ENCODE measurements around the gene TMEM219.
"Not testable (repeated sequence)": the region's sequence is repeated elsewhere in the genome, so short reads cannot be mapped to it uniquely, and the experiment has no call there.

The TMEM219 gene

DNA sequence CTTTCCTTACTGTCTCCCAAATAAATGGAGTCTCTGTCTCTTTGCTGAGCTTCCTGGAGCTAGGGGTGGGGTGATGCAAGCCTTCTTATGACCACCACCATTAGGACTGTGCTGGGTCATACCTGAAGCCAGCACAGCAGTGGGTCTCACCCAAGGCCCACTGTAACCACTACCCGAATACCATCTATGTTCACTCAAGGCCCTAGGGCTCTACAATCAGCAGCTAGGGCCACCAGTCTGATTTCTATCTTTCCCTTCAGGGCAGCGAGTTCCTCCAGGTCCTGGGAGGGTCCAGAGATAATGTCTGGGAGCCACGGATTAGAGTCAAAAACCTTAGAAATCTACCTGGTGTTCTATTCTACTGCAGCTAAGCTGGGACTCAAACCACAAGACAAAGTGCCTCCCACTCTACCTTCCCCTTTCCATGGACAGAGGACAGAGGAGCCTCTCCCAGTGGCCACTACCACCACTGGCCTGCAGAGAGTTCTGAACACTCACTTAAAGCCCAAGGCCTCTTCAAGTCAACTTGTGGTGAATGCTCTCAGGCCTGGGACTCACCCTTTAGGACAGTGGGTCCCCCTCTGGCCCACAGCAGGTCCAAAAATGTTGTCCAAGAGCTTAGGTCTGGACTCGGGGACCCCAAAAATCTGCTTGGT, 10.9 kb upstream of the TMEM219 start:
- DNase-seq (ENCODE audit: extremely low read depth in 1 of 2, low read depth in 1 of 2), result no peak

DNA sequence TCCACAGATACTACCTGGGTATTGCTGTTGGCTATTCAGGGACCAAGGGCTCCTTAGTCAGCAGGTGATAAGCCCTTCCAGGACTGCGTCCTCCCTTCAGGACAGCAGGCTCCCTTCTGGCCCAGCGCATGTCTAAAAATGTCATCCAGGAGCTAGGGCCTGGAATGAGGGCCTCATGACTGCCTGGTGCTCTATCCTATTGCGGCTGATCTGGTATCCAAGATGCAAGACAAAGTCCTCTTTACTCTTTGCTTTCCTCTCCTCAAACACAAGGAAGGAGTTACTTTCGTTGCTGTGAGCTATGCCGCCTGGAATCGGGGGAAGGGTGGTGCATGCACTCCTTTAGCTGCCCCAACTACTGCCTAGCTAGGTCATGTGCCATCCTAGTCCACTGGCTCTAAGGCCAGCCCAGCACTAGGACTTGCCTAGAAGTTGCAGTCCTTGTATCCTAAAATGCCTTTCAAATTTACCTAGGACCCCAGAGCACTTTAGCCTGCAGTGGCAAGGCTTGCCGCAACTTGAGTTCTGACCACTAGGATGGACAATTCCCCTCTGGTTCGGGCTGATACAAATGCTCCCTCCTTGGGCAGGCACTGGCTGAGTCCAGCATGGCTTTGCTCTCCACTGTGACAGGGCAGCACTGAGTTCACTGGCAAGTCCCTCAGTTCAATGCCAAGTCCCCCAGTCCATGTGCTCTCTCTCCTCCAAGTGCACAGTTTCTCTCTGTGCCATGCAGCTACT, 10.1 kb upstream of the TMEM219 start:
- no peak for DNase-seq (ENCODE audit: extremely low read depth in 1 of 2, low read depth in 1 of 2)

DNA sequence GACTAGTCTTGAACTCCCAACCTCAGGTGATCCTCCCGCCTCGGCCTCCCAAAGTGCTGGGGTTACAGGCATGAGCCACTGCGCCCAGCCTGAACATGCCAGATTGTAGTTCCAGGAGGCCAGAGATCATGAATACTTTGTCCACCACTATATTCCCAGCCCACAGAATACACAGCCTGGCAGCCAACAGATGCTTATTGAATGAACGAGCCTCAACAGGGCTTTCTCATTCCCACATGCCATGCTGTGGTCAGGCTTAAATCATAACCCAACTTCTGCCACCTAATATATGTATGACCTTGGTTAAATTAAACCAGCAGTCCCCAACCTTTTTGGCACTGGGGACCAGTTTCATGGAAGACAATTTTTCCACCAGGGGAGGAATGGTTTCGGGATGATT, 3.1 kb upstream of the TMEM219 start:
- no peak for DNase-seq (ENCODE audit: extremely low read depth in 1 of 2, low read depth in 1 of 2)

DNA sequence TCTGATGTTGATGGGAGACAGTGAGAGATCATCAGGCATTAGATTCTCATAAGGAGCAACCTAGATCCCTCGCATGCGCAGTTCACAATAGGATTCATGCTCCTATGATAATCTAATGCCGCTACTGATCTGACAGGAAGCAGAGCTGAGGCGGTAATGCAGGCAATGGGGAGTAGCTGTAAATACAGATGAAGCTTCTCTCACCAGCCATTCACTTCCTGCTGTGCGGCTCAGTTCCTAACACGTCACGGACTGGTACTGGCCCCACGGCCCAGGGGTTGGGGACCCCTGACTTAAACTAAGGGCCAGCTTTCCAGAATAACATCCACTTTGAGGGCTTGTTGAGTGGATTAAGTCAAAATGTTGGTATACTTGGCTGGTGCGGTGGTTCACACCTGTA, 2.6 kb upstream of the TMEM219 start:
- DNase-seq (ENCODE audit: extremely low read depth in 1 of 2, low read depth in 1 of 2), result no peak

DNA sequence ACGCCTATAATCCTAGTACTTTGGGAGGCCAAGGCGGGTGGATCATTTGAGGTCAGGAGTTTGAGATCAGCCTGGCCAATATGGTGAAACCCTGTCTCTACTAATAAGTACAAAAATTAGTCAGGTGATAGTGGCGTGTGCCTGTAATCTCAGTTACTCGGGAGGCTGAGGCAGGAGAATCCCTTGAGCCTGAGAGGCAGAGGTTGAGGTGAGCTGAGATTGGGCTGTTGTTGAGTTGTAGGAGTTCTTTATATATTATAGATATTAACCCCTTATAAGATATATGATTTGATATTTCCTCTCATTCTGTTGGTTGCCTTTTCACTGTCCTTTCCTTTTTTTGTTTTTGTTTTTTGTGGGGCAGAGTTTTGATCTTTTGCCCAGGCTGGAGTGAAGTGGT, 2.1 kb upstream of the TMEM219 start:
- DNase-seq (ENCODE audit: extremely low read depth in 1 of 2, low read depth in 1 of 2), result not testable (repeated sequence)

DNA sequence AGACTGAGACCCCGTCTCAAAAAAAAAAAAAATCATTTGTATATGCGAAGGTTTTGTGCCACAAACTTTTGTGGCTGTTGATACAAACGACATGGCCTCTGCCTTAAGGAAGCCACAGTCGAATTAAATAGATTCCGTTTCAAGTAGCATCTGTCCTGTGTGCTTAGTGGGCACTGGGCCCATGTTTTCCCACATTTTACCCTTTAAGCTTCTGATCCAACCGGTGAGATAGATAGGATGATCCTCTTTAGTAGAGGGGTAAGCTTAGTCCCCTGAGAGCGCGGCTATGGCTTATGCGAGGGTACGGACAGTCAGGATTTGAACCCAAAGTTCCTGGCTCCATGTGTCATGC, 776 bp upstream of the TMEM219 start:
- no peak for DNase-seq (ENCODE audit: extremely low read depth in 1 of 2, low read depth in 1 of 2)

DNA sequence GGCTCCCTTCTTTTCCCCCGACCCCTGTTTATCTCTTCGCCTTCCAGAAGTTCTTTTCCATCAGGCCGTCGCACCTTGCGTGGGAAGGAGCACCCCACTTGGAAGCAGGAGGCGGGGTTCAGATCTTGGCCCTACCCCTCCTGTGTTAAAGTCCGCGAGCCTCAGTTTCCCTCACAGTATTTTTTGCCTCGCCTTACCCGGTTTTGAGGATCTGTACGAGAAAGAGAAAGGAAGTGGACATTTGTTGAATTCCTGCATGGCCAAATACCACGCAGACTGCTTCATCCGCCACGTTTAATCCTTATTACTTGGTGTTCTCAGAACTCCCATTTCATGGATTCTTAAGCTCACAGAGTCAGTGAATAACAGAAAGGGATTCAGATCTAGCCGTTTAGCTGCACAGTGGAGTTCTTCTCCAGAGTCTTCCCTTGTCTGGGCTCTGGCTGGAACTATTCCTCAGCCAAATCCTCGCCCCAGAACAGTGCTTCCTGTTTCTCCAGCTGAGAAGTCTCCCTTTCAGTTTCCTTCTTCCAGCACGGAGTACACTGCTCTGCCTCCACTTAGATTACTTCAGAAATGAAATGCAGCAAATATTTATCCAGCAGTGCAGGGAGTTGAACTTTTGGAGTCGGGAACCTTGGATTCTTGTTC, 590 bp downstream of the TMEM219 start:
- no peak for DNase-seq (ENCODE audit: extremely low read depth in 1 of 2, low read depth in 1 of 2)

DNA sequence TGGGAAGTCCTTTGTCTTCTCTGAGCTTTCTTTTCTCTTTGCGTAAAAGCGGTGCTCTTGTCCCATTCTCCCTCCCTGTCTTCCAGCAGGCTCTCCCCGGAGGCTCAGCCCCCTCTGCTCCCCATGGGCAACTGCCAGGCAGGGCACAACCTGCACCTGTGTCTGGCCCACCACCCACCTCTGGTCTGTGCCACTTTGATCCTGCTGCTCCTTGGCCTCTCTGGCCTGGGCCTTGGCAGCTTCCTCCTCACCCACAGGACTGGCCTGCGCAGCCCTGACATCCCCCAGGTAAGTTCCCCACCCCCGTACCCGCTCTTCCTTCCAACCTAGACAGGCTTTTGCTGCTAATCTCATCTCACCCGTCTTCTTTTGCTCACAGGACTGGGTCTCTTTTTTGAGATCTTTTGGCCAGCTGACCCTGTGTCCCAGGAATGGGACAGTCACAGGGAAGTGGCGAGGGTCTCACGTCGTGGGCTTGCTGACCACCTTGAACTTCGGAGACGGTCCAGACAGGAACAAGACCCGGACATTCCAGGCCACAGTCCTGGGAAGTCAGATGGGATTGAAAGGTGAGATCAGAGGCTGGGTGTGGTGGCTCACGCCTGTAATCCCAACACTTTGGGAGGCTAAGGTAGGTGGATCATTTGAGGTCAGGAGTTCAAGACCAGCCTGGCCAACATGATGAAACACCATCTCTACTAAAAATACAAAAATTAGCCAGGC, 1.3 kb downstream of the TMEM219 start:
- DNase-seq (ENCODE audit: extremely low read depth in 1 of 2, low read depth in 1 of 2), result no peak

DNA sequence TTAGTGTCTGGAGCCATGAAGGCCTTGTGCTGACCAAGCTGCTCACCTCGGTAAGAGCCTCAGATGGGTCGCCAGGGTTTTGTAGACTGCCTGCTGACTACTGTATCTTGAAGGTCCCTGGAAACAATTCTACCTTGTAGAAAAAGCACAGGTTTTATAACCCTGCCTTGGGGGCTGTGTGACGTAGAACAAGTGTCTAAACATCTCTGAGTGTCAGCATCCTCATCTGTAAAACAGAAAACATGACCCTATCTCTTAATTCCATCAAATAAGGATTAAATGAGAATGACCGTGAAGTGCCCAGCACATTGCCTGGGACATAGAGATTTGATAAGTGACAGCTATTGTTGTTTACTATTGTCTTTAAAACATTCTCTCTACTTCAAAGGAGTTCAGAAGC, 6.3 kb downstream of the TMEM219 start:
- DNase-seq (ENCODE audit: extremely low read depth in 1 of 2, low read depth in 1 of 2), result no peak

DNA sequence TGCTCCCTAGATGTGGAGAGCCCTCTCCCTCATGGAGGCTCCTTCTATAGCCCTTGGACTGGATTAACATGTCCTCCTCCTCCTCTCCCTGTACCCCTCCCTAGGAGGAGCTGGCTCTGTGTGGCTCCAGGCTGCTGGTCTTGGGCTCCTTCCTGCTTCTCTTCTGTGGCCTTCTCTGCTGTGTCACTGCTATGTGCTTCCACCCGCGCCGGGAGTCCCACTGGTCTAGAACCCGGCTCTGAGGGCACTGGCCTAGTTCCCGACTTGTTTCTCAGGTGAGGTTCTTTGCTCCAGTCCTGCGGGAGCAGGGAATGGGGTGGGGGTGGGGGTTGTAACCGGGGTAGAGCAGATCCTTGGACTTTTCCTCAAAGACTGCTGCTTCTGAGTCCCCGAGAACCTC, 9.4 kb downstream of the TMEM219 start:
- DNase-seq (ENCODE audit: extremely low read depth in 1 of 2, low read depth in 1 of 2), result no peak

DNA sequence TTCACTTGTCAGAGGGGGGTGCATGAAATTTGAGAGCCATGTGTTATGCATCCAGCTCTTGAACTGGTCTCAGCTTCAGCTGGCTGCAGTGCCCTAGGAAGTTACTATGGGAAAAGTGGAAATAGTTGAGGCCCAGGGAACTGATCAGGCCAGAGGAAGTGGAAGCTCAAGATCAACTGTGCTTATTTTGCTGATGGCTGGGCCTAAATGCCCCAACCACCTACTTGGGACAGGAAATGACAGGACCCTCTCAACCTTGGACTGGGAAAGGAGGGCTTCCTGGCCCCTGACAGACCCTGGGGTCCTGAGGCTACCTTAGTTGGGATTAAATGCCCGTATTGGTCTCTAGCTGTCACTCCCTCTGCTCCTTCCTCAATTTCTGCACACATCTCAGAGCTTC, 10.6 kb downstream of the TMEM219 start:
- DNase-seq (ENCODE audit: extremely low read depth in 1 of 2, low read depth in 1 of 2), result no peak

DNA sequence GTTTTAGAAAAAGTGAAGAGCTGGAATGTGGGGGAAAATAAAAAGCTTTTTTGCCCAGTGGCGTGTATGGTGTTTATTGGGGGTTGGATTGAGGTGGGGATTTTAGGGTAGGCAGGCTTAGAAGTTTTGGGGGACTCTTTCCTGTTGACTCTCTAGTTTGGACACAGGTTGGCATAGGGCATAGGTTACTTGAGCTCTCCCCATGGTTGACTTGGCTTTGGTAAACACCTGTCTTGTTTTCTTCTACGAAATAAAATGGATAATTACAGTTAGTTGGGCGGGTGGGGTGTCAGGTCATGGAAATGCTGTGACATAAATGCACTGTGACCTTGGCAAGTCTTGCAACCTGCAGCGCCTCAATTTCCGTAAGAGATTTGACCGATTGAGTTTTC, 11.1 kb downstream of the TMEM219 start:
- DNase-seq (ENCODE audit: extremely low read depth in 1 of 2, low read depth in 1 of 2), result no peak

DNA sequence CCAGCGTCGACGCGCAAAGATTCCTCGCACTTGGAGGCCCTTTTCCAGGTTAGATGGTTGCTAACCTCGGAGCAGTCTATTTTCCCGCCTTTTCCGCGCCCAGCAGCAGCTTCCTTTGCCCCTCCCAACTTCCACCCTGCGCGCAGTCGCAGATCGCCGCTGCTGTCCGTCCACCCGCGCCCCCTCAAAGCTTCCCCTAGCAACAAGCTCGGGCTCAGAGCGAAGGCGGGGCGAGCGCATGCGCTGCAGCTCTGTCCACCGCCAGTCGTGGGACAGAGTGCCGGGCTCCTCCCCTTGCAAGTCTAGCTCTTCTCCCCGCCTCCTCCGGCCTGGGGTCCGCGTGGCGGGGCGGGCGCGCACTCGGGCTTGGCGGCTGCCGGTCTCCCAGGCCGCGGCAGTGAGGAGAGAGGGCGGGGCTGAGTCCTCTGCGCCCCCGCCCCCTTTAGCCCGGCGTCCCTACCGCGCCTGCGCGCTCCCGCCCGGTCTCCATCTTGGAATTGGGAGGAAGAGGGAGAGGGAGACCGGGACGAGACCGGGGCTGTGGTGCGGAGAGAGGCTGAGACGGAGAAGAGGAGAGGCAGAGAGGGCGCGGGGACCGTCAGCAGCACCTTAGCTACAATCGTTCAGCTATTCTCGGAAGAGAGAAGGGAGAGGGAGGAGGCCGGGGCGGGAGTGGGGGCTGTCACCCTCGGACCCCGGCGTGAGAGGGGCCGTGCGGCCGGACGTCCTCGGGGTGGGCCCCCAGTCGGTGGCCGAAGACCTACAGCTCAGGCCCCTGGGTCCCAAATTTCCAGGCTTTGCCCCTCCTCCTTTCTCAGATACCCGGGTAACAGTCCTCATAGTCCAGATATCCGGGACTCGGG, 11.7 kb downstream of the TMEM219 start, which contains the start of gene TAOK2:
TAOK2 (plus strand) TSS at position 485 of the 863 bp plus-strand sequence. CDS start 3,905 bp downstream, outside the sequence.
- peak; percentile 98 to 99 for DNase-seq (ENCODE audit: extremely low read depth in 1 of 2, low read depth in 1 of 2)

DNA sequence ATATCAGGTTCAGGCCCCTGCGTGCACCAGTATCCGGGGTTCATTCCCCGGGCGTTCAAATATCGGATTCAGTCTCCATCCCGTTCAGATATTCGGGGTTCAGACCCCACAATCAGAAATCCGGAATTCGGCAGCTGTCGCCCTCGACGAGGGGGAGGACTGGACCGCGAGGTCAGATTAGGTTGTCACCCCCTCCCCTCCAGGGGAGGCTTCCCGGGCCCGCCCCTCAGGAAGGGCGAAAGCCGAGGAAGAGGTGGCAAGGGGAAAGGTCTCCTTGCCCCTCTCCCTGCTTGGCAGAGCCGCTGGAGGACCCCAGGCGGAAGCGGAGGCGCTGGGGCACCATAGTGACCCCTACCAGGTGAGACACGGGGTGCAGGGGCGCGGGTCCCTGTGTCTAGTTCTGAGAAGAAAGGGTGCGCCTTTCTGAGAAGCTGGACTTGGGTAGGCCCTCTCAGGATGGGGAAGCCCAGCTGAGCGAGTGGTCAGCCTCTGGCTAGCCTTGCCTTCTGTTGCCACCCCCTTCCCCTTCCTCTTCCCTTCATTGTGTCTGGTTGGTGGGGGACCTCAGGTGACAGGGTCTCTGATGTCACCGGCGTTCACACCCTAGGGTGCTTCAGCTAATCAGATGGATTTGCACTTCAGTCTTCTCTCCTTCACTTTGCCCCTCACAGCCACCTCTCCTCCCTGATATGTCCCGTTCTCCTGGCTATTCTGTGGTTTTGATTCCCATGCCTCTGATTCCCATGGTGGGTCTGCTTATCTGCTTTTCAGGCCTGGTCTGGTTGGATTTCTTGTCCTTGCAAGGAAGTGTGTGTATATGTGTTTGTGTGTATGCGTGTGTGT, 12.6 kb downstream of the TMEM219 start:
- no peak for DNase-seq (ENCODE audit: extremely low read depth in 1 of 2, low read depth in 1 of 2)

DNA sequence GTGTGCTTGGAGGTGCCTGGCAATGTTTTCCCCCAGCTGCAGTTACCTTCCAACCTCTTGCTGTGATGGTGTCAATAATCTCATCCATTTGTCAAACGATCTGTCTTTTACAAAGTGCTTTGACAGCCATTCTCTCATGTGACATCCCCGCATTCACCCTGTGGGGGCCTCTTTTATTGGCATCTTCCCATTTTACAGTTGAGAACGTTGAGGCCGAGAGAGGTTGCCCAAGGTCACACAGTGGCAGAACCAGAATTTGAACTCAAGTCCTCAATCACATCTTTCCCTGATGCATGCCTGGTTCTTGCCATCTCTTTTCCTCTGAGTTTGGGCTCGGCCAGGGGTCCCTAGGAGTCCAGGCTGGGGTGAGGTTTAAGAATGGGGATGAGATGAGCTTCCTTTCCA, 13.3 kb downstream of the TMEM219 start:
- no peak for DNase-seq (ENCODE audit: extremely low read depth in 1 of 2, low read depth in 1 of 2)

DNA sequence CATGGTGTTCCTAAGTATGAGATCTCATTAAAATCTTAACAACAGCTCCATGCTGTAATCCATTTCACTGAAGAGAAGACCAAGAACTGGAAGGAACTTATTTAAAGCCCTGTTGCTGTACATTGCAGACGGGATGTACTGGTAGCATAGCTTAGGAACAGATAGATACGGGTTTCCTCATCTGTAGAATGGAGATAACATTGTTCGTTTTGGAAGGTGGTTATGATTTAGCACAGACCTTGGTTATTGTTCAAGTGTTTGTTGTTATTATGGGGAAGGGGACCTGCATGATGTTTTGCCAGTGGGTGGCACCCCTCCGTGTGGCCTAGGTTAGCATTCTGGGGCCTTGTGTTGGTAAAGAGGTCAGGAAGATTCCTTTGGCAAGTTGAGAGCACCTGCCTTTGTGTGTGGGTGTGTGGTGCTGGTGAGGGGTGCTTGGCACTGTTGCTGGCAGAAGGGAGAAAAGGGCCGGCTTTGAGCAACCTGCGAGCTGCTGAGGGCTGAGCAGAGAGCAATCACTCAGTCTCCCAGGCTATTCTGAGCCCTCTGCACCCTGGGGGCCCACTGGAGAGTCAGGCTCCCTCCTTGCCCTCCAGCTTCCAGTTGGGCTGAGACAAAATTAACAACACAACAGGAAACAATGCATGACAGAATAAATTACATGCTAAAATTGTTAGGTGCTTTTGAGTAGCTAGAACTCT, 14.1 kb downstream of the TMEM219 start:
- no peak for DNase-seq (ENCODE audit: extremely low read depth in 1 of 2, low read depth in 1 of 2)

DNA sequence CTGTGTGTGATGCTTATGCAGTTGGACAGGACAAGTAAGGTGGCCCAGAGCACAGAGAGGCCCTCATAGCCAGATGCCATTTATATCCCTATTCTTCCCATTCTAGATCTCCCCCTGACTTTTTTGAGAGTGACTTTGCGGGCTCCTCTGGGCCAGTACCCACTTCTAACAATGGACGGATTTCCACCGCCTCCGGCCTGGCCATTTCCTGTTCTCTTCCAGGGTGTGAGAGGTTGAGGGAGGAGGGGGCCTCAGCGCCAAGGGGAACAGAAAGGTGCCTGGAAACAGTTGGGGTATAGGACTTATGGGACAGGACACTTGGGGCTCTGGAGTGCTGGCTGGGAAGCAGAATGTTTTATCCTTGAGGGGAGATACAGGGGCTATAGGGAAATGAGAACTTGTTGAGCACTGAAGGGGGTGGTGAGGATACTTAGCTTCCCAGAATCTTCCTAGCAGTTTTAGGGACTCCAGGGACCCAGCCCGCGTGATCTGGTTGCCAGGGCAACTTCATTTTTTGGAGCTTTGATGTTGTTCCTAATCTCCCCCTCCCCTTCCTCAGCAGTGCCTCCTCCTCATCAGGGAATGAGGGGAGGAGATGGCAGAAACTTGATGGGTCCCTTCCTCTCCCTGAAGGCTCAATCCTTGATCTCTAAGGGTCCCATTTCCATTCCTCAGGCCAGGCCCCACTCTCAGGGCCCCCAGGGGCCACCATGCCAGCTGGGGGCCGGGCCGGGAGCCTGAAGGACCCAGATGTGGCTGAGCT, 15.4 kb downstream of the TMEM219 start:
- no peak for DNase-seq (ENCODE audit: extremely low read depth in 1 of 2, low read depth in 1 of 2)

DNA sequence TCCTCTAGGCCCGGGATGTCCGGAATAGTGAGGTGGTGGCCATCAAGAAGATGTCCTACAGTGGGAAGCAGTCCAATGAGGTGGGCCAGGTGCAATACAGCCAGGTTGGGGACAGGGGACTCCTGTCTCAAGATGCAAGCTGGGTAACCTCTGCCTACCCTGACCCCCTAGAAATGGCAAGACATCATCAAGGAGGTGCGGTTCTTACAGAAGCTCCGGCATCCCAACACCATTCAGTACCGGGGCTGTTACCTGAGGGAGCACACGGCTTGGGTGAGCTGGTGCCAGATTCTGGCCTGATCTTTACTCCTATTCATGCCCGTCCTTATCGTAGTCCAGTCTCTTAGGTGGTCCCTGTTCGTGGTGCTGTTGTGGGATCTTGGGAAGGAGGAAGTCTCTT, 16.2 kb downstream of the TMEM219 start:
- no peak for DNase-seq (ENCODE audit: extremely low read depth in 1 of 2, low read depth in 1 of 2)
